Keratinocyte (primary cell): ENCODE measurements around the gene CCDC85C. TPM values are rescaled to one million over a fixed set of nuclear protein-coding genes. Genes with fewer than 3 reads are reported as not detected.

Source experiments
- DNase-seq: peaks from one replicate; pipeline ENCODE4 v3.0.0-alpha.2; 2011; ENCODE audit warnings: low read depth, missing footprints, low spot score
- FAIRE-seq: peaks from 2 replicates; lab custom pipeline; 2011; peaks lifted over from hg19 to GRCh38; lab: Jason Lieb, UNC
- H2AFZ ChIP-seq: 2 replicates; pipeline ENCODE4 v1.6.0; 2012; ENCODE audit warnings: low read length, control low read depth, inconsistent platforms; ENCODE audit not compliant: control insufficient read depth
- H3K27ac ChIP-seq: 2 replicates; pipeline ENCODE4 v1.5.1; 2011; ENCODE audit warnings: low read length; ENCODE audit not compliant: control insufficient read depth, insufficient read depth
- H3K27me3 ChIP-seq: 3 replicates; pipeline ENCODE4 v1.6.0; 2011; ENCODE audit warnings: low read length; ENCODE audit not compliant: control insufficient read depth, insufficient read depth; ENCODE audit errors: extremely low read depth
- H3K36me3 ChIP-seq, 2 experiments: 2 replicates in 1 of 2; 3 replicates in 1 of 2; pipeline ENCODE4 v1.5.1; 2011; ENCODE audit warnings: low read length in 2 of 2, mild to moderate bottlenecking in 1 of 2; ENCODE audit not compliant: control insufficient read depth in 2 of 2, insufficient read depth in 2 of 2; ENCODE audit errors: extremely low read depth in 1 of 2
- H3K4me1 ChIP-seq: 3 replicates; pipeline ENCODE4 v1.5.1; 2011; ENCODE audit warnings: low read length; ENCODE audit not compliant: control insufficient read depth, insufficient read depth; ENCODE audit errors: extremely low read depth
- H3K4me2 ChIP-seq: 3 replicates; pipeline ENCODE4 v1.6.0; 2011; ENCODE audit warnings: low read depth, low read length; ENCODE audit not compliant: control insufficient read depth, insufficient read depth; ENCODE audit errors: extremely low read depth
- H3K4me3 ChIP-seq, 3 experiments: fragments of 200-600 bp in 1 of 3; sonication (generic) in 1 of 3; 2 replicates in 2 of 3; 3 replicates in 1 of 3; pipeline ENCODE4 v1.5.1; 2011 to 2016; ENCODE audit warnings: low read length in 3 of 3, mild to moderate bottlenecking in 3 of 3, control low read depth in 2 of 3, inconsistent platforms in 1 of 3, low read depth in 1 of 3, mixed read lengths in 1 of 3, mixed run types in 1 of 3, moderate library complexity in 1 of 3; ENCODE audit not compliant: control insufficient read depth in 2 of 3, insufficient read depth in 2 of 3; ENCODE audit errors: extremely low read depth in 1 of 3
- H3K79me2 ChIP-seq: 2 replicates; pipeline ENCODE4 v1.6.0; 2012; ENCODE audit warnings: low read length; ENCODE audit not compliant: control insufficient read depth, insufficient read depth
- H3K9ac ChIP-seq: 3 replicates; pipeline ENCODE4 v1.6.0; 2011; ENCODE audit warnings: low read length; ENCODE audit not compliant: control insufficient read depth, insufficient read depth; ENCODE audit errors: extremely low read depth
- H3K9me1 ChIP-seq: 3 replicates; pipeline ENCODE4 v1.6.0; 2011; ENCODE audit warnings: low read length; ENCODE audit not compliant: control insufficient read depth, insufficient read depth; ENCODE audit errors: extremely low read depth
- H3K9me3 ChIP-seq: 2 replicates; pipeline ENCODE4 v1.5.1; 2012; ENCODE audit warnings: low read depth, low read length; ENCODE audit not compliant: control insufficient read depth
- H4K20me1 ChIP-seq: 3 replicates; pipeline ENCODE4 v1.6.0; 2011; ENCODE audit warnings: low read length; ENCODE audit not compliant: control insufficient read depth, insufficient read depth; ENCODE audit errors: extremely low read depth
- CTCF ChIP-seq, 3 experiments: IDR thresholded peaks in 1 of 3; conservative IDR thresholded peaks in 1 of 3; optimal IDR thresholded peaks in 1 of 3; 2 replicates in 2 of 3; 3 replicates in 1 of 3; pipeline versions ENCODE3 to v1.5.1; 2011; ENCODE audit warnings: low read length in 3 of 3, mild to moderate bottlenecking in 3 of 3, moderate library complexity in 2 of 3, control low read depth in 1 of 3, inconsistent platforms in 1 of 3; ENCODE audit not compliant: insufficient read depth in 2 of 3; ENCODE audit errors: extremely low read depth in 1 of 3
- EZH2 ChIP-seq: IDR thresholded peaks from one replicate; pipeline ENCODE4 v1.6.1; 2012; ENCODE audit warnings: inconsistent platforms, mild to moderate bottlenecking, low read length, moderate library complexity
- dilution Hi-C: fragments of 300-500 bp; cut with MboI; formaldehyde crosslinking; loops from one replicate; pipeline ENCODE4 v1.7.0; 2020; ENCODE audit warnings: low sequenced_read_pairs; ENCODE audit not compliant: extremely low pct_ligation_motif_present
- polyA plus RNA-seq, 5 experiments: library from polyadenylated mRNA; depleted of rRNA in 3 of 5; stranded (reverse) in 3 of 5; stranded (forward) in 1 of 5; unstranded in 1 of 5; fragments of >200 nt; gene quantifications; 1 replicate in 1 of 5; 2 replicates in 3 of 5; 3 replicates in 1 of 5; pipeline versions ENCODE4 v1.2.1 to v1.2.3, GENCODE V29; 2011 to 2012; ENCODE audit warnings: missing spikeins in 2 of 5, low read depth in 1 of 5, low replicate concordance in 1 of 5

Gene CCDC85C
- polyA plus RNA-seq, 1 donor (not counting 4 experiments of a cell fraction or from before 2014, with no cell fraction given) = 13.2 TPM

GRCh38 chr14:99587460-99588278 lies 16.3 kb downstream of the CCDC85C start:
- no peaks in the 10 kb centered on the region for H3K9me3 ChIP-seq
- TF ChIP-seq CTCF (optimal IDR thresholded peaks at IDR 0.05 in 1 of 3, IDR thresholded peaks at IDR 0.05 in 1 of 3, conservative IDR thresholded peaks at IDR 0.05 in 1 of 3; ENCODE audit: extremely low read depth in 1 of 3, insufficient read depth in 2 of 3, low read length in 3 of 3) (no peak), EZH2 (no peak)
- dilution Hi-C loops = no loop called here
- no peaks in the 10 kb centered on the region for H3K27me3 ChIP-seq
- FAIRE-seq = no peak
- peaks cover 0 to 1% of the 10 kb centered on the region in 2 experiments for H3K36me3 ChIP-seq
- DNase-seq = no peak
- no peak overlapping the region for H3K9ac ChIP-seq
- no peak overlapping the region for H3K4me3 ChIP-seq
- H3K79me2 ChIP-seq = peaks cover 89% of the 10 kb centered on the region
- no peak overlapping the region for H3K4me2 ChIP-seq
- H3K9me1 ChIP-seq = peaks cover 13% of the 10 kb centered on the region
- H3K27ac ChIP-seq = no peak overlapping the region
- peaks cover 5% of the 10 kb centered on the region for H3K4me1 ChIP-seq
- no peak overlapping the region for H2AFZ ChIP-seq
- H4K20me1 ChIP-seq = peaks cover 23% of the 10 kb centered on the region

GRCh38 chr14:99586761-99587459 lies 17.1 kb downstream of the CCDC85C start:
- Histone ChIP-seq H2AFZ (no peak overlapping the region), H3K9me1 (peaks cover 10% of the 10 kb centered on the region), H3K79me2 (peaks cover 89% of the 10 kb centered on the region), H3K36me3 (peaks cover 1 to 5% of the 10 kb centered on the region in 2 experiments), H3K9ac (no peak overlapping the region), H3K4me3 (no peak overlapping the region), H3K4me2 (no peak overlapping the region), H3K27ac (no peak overlapping the region), H3K4me1 (peaks cover 5% of the 10 kb centered on the region), H3K27me3 (no peaks in the 10 kb centered on the region), H3K9me3 (no peaks in the 10 kb centered on the region), H4K20me1 (peaks cover 20% of the 10 kb centered on the region)
- dilution Hi-C loops = no loop called here
- TF ChIP-seq CTCF (optimal IDR thresholded peaks at IDR 0.05 in 1 of 3, IDR thresholded peaks at IDR 0.05 in 1 of 3, conservative IDR thresholded peaks at IDR 0.05 in 1 of 3; ENCODE audit: extremely low read depth in 1 of 3, insufficient read depth in 2 of 3, low read length in 3 of 3) (no peak), EZH2 (no peak)
- DNase-seq = no peak
- peak; percentile 5 for FAIRE-seq
